Natural killer cell (primary cell): Measurements from ENCODE around the gene CX3CL1. TPM values are rescaled to one million over a fixed set of nuclear protein-coding genes. Genes with fewer than 3 reads are reported as not detected.

ENCODE experiments used
- ATAC-seq, 3 donors: fragments of 150-1000 bp in 2 of 3; fragments of 200-7000 bp in 1 of 3; cut with Tn5 transposase; 1 replicate in 1 of 3; 2 replicates in 2 of 3; pipeline ENCODE4 v1.10.0; 2021; ENCODE audit warnings: mild to moderate bottlenecking in 2 of 3, moderate library complexity in 2 of 3
- DNase-seq, 2 donors: peaks; one replicate each; pipeline versions ENCODE4 v3.0.0 to v3.0.0-alpha.2; 2013 to 2021; ENCODE audit warnings: mixed read lengths in 1 of 2
- H3K27ac ChIP-seq: one replicate; pipeline ENCODE4 v1.5.1; 2013; ENCODE audit warnings: mild to moderate bottlenecking, low read length
- H3K27me3 ChIP-seq: one replicate; pipeline ENCODE4 v1.6.1; 2013; ENCODE audit warnings: low read length; ENCODE audit not compliant: control insufficient read depth, insufficient read depth
- H3K36me3 ChIP-seq: one replicate; pipeline ENCODE4 v1.6.1; 2013; ENCODE audit warnings: low read length; ENCODE audit not compliant: control insufficient read depth, insufficient read depth
- H3K4me1 ChIP-seq: one replicate; pipeline ENCODE4 v1.6.1; 2013; ENCODE audit warnings: low read length; ENCODE audit not compliant: control insufficient read depth, insufficient read depth
- H3K4me3 ChIP-seq: one replicate; pipeline ENCODE4 v1.5.1; 2013; ENCODE audit warnings: low read length
- H3K9me3 ChIP-seq: one replicate; pipeline ENCODE4 v1.6.1; 2013; ENCODE audit warnings: low read length; ENCODE audit not compliant: control insufficient read depth, insufficient read depth
- H3K27ac Mint-ChIP-seq, 2 donors: one replicate each; pipeline ENCODE4 v1.8.0; 2022; ENCODE audit warnings: mild to moderate bottlenecking in 2 of 2, mixed read lengths in 2 of 2, moderate library complexity in 1 of 2
- H3K27me3 Mint-ChIP-seq, 2 donors: one replicate each; pipeline ENCODE4 v1.8.0; 2022; ENCODE audit warnings: low read depth in 2 of 2, mixed read lengths in 2 of 2
- H3K36me3 Mint-ChIP-seq: one replicate; pipeline ENCODE4 v1.8.0; 2022; ENCODE audit warnings: mixed read lengths
- H3K4me1 Mint-ChIP-seq, 2 donors: one replicate each; pipeline ENCODE4 v1.8.0; 2022; ENCODE audit warnings: mixed read lengths in 2 of 2
- H3K4me3 Mint-ChIP-seq: one replicate; pipeline ENCODE4 v1.8.0; 2022; ENCODE audit warnings: mild to moderate bottlenecking, moderate library complexity, mixed read lengths
- H3K9me3 Mint-ChIP-seq, 2 donors: one replicate each; pipeline ENCODE4 v1.8.0; 2022; ENCODE audit warnings: mixed read lengths in 2 of 2
- CTCF ChIP-seq: fragments of 200-600 bp; IDR thresholded peaks from one replicate; pipeline ENCODE4 v1.8.0; 2022; ENCODE audit warnings: antibody characterized with exemption
- WGBS: methylation state at CpG from one replicate; pipeline ENCODE4 v1.1.7; 2013; ENCODE audit warnings: missing lambda C conversion rate; ENCODE audit not compliant: insufficient coverage; 5-methylcytosine and 5-hydroxymethylcytosine counted together
- intact Hi-C: fragments of 100-400 bp; cut with micrococcal nuclease; formaldehyde crosslinking; loops from one replicate; pipeline ENCODE4 v1.14.2; 2022
- total RNA-seq, 4 donors: library from RNA; stranded (reverse); fragments of 120-200 nt in 1 of 4; gene quantifications; one replicate each; pipeline versions ENCODE4 v1.2.3 to v1.2.4, GENCODE V29; 2013 to 2022

Gene CX3CL1
- total RNA-seq, 3 donors from 2014 or later (not counting 1 experiment from before 2014, with no cell fraction given), result not detected

DNA sequence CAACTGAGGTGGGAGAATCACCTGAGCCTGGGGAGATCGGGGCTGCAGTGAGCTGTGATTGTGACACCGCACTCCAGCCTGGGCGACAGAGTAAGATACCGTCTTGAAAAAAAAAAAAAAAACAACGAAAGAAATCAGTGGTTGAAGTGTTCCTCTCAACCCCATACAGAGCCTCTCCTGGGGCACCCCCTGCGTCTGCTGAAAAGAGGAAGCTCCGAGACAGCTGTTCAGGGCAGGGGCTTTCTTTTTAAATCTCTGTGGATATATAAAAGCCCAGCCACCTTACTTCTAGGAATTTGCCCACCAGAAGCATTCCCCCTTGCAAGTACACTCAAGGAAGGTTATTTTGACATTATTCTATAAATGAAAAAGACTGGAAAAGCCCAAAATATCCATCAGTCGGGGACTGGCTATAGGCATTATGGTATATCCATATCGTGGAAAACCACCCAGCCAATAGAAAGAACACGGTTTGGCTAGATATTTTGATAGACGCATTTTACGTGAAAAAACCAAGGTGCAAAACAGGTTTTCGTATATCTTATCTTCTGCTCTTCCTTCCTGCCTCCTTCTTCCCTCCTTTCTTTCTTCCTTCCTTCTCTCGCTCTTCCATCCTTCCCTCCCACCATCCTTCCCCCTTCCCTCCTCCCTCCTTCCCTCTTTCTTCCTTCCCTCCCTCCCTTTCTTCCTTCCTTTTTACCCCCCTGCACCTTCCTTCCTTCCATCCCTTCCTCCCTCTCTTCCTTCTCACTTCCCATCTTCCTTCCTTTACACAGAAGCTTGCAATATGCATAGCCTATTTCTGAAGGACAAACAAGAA is 22.9 kb upstream of the CX3CL1 start:
- H3K36me3 Mint-ChIP-seq, result no peaks in the 10 kb centered on the region
- Histone ChIP-seq H3K27me3 (peaks cover 2% of the 10 kb centered on the region), H3K4me3 (no peak overlapping the region), H3K4me1 (peaks cover 4% of the 10 kb centered on the region), H3K9me3 (no peaks in the 10 kb centered on the region), H3K27ac (no peak overlapping the region), H3K36me3 (no peaks in the 10 kb centered on the region)
- intact Hi-C loops, result no loop called here
- H3K4me3 Mint-ChIP-seq, result no peak overlapping the region
- DNase-seq (peak in 1 of 2 donors; percentile 44), ATAC-seq (peak in 2 of 3 donors; percentile 52 to 64)
- no peak overlapping the region for H3K27ac Mint-ChIP-seq
- TF ChIP-seq CTCF, result no peak
- peaks cover 31 to 59% of the 10 kb centered on the region in 2 donors for H3K27me3 Mint-ChIP-seq
- peaks cover 0 to 2% of the 10 kb centered on the region in 2 donors for H3K9me3 Mint-ChIP-seq
- H3K4me1 Mint-ChIP-seq, result no peaks in the 10 kb centered on the region
- 3% methylated on average over 14 of the region's 14 CpGs for WGBS

DNA sequence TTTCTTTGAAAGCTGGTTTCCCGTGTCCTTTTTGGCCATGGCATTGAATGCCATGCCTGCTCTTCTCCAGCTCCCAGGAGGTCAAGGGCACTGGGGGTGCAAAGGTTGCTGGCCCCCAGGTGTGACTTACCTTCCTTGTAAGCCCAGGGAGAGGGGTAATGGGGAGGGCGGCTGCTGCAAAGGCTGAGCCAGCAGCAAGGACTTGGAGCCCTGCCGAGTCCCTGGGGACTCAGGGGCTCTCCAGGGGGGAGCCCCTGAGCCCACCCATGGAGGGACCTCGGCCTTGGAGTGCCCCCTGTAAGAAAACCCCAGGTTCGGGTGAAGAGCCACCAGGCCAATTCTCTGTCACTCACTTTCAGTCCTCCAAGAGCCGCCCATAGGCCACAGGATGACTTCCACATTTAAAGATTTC is 19.6 kb upstream of the CX3CL1 start:
- peaks cover 0 to under 1% of the 10 kb centered on the region in 2 donors for H3K4me1 Mint-ChIP-seq
- no peak for TF ChIP-seq CTCF
- 66% methylated on average over 6 of the region's 6 CpGs for WGBS

DNA sequence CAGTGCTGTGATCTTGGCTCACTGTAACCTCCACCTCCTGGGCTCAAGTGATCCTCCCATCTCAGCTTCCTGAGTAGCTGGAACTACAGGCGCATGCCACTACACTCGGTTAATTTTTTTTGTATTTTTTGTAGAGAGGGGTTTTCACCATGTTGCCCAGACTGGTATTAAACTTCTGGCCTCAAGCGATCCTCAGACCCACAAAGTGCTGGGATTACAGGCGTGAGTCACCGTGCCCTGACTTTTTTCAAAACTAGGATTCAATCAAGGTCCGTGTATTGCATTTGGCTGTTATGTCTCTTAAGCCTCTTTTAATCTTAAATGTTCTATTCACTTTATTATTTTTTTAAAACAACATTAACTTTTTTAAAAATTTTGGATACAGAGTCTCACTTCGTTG is 18.0 kb upstream of the CX3CL1 start:
- no peaks in the 10 kb centered on the region for H3K9me3 ChIP-seq
- H3K36me3 Mint-ChIP-seq, result no peaks in the 10 kb centered on the region
- peaks cover 0 to 5% of the 10 kb centered on the region in 2 donors for H3K4me1 Mint-ChIP-seq
- TF ChIP-seq CTCF, result no peak
- H3K27ac ChIP-seq, result no peak overlapping the region
- no peak overlapping the region for H3K27ac Mint-ChIP-seq
- ATAC-seq, result no peak
- peaks cover 2% of the 10 kb centered on the region for H3K27me3 ChIP-seq
- peaks cover 14 to 23% of the 10 kb centered on the region in 2 donors for H3K27me3 Mint-ChIP-seq
- peaks cover 5% of the 10 kb centered on the region for H3K4me1 ChIP-seq
- WGBS, result 93% methylated on average over 7 of the region's 7 CpGs
- intact Hi-C loops, result no loop called here
- H3K4me3 Mint-ChIP-seq, result no peak overlapping the region
- no peaks in the 10 kb centered on the region for H3K9me3 Mint-ChIP-seq
- no peak overlapping the region for H3K4me3 ChIP-seq
- no peak for DNase-seq
- no peaks in the 10 kb centered on the region for H3K36me3 ChIP-seq

More for the DNA sequence above, 19.6 kb upstream of the CX3CL1 start:
- Mint-ChIP-seq H3K27me3 (peaks cover 22 to 38% of the 10 kb centered on the region in 2 donors), H3K27ac (no peak overlapping the region), H3K36me3 (no peaks in the 10 kb centered on the region), H3K4me3 (no peak overlapping the region), H3K9me3 (no peaks in the 10 kb centered on the region)
- H3K4me3 ChIP-seq, result no peak overlapping the region
- DNase-seq, result no peak
- H3K4me1 ChIP-seq, result peaks cover 4% of the 10 kb centered on the region
- no peak for ATAC-seq
- H3K36me3 ChIP-seq, result no peaks in the 10 kb centered on the region
- H3K9me3 ChIP-seq, result no peaks in the 10 kb centered on the region
- H3K27ac ChIP-seq, result no peak overlapping the region
- intact Hi-C loops, result no loop called here
- H3K27me3 ChIP-seq, result peaks cover 2% of the 10 kb centered on the region
